Esophagus squamous epithelium (tissue), 5 donors: ENCODE data around the gene SH3BP5. TPM values are rescaled to one million over a fixed set of nuclear protein-coding genes. Genes with fewer than 3 reads are reported as not detected.
A peak's percentile ranks its signal among the peaks of the same experiment; 100 is the strongest.

Experiments
- DNase-seq: peaks from one replicate; lab custom pipeline; 2025; lab: John Stamatoyannopoulos, UW
- H3K27ac ChIP-seq, 4 donors: fragments of 200-600 bp; sonication (generic); one replicate each; pipeline ENCODE4 v1.5.1; 2016 to 2019; ENCODE audit warnings: mild to moderate bottlenecking in 1 of 4
- H3K27me3 ChIP-seq, 4 donors: fragments of 200-600 bp; sonication (generic); 1 replicate in 3 of 4; 2 replicates in 1 of 4; pipeline versions ENCODE4 v1.5.1 to v1.6.0; 2017 to 2021; ENCODE audit warnings: antibody characterized with exemption in 1 of 4
- H3K36me3 ChIP-seq, 3 donors: fragments of 200-600 bp; sonication (generic); one replicate each; pipeline ENCODE4 v1.5.1; 2016 to 2019
- H3K4me1 ChIP-seq, 3 donors: fragments of 200-600 bp; sonication (generic); one replicate each; pipeline ENCODE4 v1.5.1; 2017 to 2019
- H3K4me3 ChIP-seq, 4 donors: fragments of 200-600 bp; sonication (generic); 1 replicate in 3 of 4; 2 replicates in 1 of 4; pipeline ENCODE4 v1.5.1; 2016 to 2019; ENCODE audit warnings: mild to moderate bottlenecking in 2 of 4, moderate library complexity in 1 of 4
- H3K9me3 ChIP-seq, 3 donors: fragments of 200-600 bp; sonication (generic); one replicate each; pipeline ENCODE4 v1.5.1; 2016 to 2019
- CTCF ChIP-seq, 6 experiments: fragments of 450-650 bp in 4 of 6; fragments of 200-600 bp in 2 of 6; sonication (generic) in 2 of 6; IDR thresholded peaks; one replicate each; pipeline ENCODE4 v1.5.1; 2016 to 2019; ENCODE audit warnings: antibody characterized with exemption in 6 of 6, mild to moderate bottlenecking in 4 of 6, moderate library complexity in 4 of 6
- POLR2A ChIP-seq, 4 donors: fragments of 450-650 bp; IDR thresholded peaks; one replicate each; pipeline ENCODE4 v1.6.1; 2017; ENCODE audit warnings: antibody characterized with exemption in 4 of 4, mild to moderate bottlenecking in 4 of 4, moderate library complexity in 3 of 4
- WGBS, 2 donors: methylation state at CpG; one replicate each; pipeline ENCODE4 v1.1.5; 2018; 5-methylcytosine and 5-hydroxymethylcytosine counted together
- intact Hi-C: fragments of 100-400 bp; cut with DNase I; formaldehyde crosslinking; loops from one replicate; pipeline ENCODE4 v1.15.0; 2022
- total RNA-seq, 4 donors: library from RNA; depleted of rRNA; stranded (reverse); fragments of >200 nt; gene quantifications; one replicate each; pipeline ENCODE4 v1.1.0, GENCODE V29; 2016
- donor health status: DM: yes; HTN: yes; CAD: no.

The SH3BP5 gene
- total RNA-seq, 4 donors from 2014 or later, result 8.5 to 33.8 (median 18.0) TPM

GRCh38 chr3:15316998-15317435 lies 15.4 kb downstream of the SH3BP5 start:
- H3K4me1 ChIP-seq, result peaks cover 7 to 74% (median 27%) of the 10 kb centered on the region in 3 donors
- H3K36me3 ChIP-seq, result no peaks in the 10 kb centered on the region
- H3K27me3 ChIP-seq, result no peaks in the 10 kb centered on the region
- no peaks in the 10 kb centered on the region for H3K9me3 ChIP-seq
- TF ChIP-seq POLR2A (IDR thresholded peaks at IDR 0.05), result no peak
- H3K4me3 ChIP-seq, result no peak overlapping the region
- H3K27ac ChIP-seq, result peak overlapping the region in 3 of 4 donors; percentile 46 to 68 (median 67)
- intact Hi-C loops, result no loop called here
- no peak for DNase-seq
- WGBS, 2 donors, result 75 to 79% methylated on average over 5 of the region's 5 CpGs

GRCh38 chr3:15315003-15315402 lies 17.4 kb downstream of the SH3BP5 start:
- Histone ChIP-seq H3K4me1 (peaks cover 6 to 72% (median 33%) of the 10 kb centered on the region in 3 donors), H3K27ac (peak overlapping the region in 2 of 4 donors; percentile 3 to 49), H3K27me3 (no peaks in the 10 kb centered on the region), H3K9me3 (no peaks in the 10 kb centered on the region), H3K4me3 (no peak overlapping the region), H3K36me3 (no peaks in the 10 kb centered on the region)
- 63 to 66% methylated on average over 4 of the region's 4 CpGs for WGBS, 2 donors
- no peak for DNase-seq
- TF ChIP-seq CTCF (IDR thresholded peaks at IDR 0.05), result no peak
- TF ChIP-seq POLR2A (IDR thresholded peaks at IDR 0.05), result no peak
- intact Hi-C loops, result no loop called here

- H3K4me3 ChIP-seq, result no peak overlapping the region
- no peak for DNase-seq
- H3K36me3 ChIP-seq, result no peaks in the 10 kb centered on the region
- H3K27ac ChIP-seq, result peak overlapping the region in 2 of 4 donors; percentile 3 to 49
- no CpG with 5 or more reads among the region's 1 CpG for WGBS, 2 donors
- no peaks in the 10 kb centered on the region for H3K27me3 ChIP-seq
- TF ChIP-seq POLR2A (IDR thresholded peaks at IDR 0.05) (no peak), CTCF (IDR thresholded peaks at IDR 0.05) (no peak)
- no peaks in the 10 kb centered on the region for H3K9me3 ChIP-seq
- peaks cover 3 to 72% (median 30%) of the 10 kb centered on the region in 3 donors for H3K4me1 ChIP-seq
- intact Hi-C loops, result no loop called here
These were observed 18.1 kb downstream of the SH3BP5 start for GRCh38 chr3:15314276-15314675.

- Histone ChIP-seq H3K36me3 (no peaks in the 10 kb centered on the region), H3K4me3 (no peak overlapping the region), H3K27ac (no peak overlapping the region), H3K27me3 (no peaks in the 10 kb centered on the region), H3K9me3 (no peaks in the 10 kb centered on the region), H3K4me1 (peaks cover 3 to 64% (median 27%) of the 10 kb centered on the region in 3 donors)
- TF ChIP-seq POLR2A (IDR thresholded peaks at IDR 0.05) (no peak), CTCF (IDR thresholded peaks at IDR 0.05) (no peak)
- 88 to 100% methylated on average over 1 to 3 of the region's 4 CpGs for WGBS, 2 donors
- intact Hi-C loops, result no loop called here
- DNase-seq, result no peak
These were observed 18.9 kb downstream of the SH3BP5 start for GRCh38 chr3:15313461-15313860.

GRCh38 chr3:15312550-15312949 lies 19.8 kb downstream of the SH3BP5 start:
- peaks cover 3 to 58% (median 27%) of the 10 kb centered on the region in 3 donors for H3K4me1 ChIP-seq
- TF ChIP-seq CTCF (IDR thresholded peaks at IDR 0.05) (no peak), POLR2A (IDR thresholded peaks at IDR 0.05) (no peak)
- H3K36me3 ChIP-seq, result no peaks in the 10 kb centered on the region
- intact Hi-C loops, result no loop called here
- no peak for DNase-seq
- no peak overlapping the region for H3K27ac ChIP-seq
- H3K9me3 ChIP-seq, result no peaks in the 10 kb centered on the region
- 32 to 70% methylated on average over 2 of the region's 2 CpGs for WGBS, 2 donors
- H3K4me3 ChIP-seq, result no peak overlapping the region
- H3K27me3 ChIP-seq, result no peaks in the 10 kb centered on the region
